GM19452 (cell line): Measurements from ENCODE around the gene ZBED5.
"Not testable (repeated sequence)": the region's sequence is repeated elsewhere in the genome, so short reads cannot be mapped to it uniquely, and the experiment has no call there.

Experiments used
- ATAC-seq: cut with Tn5 transposase; IDR thresholded peaks from one replicate; pipeline ENCODE4 v1.9.1; 2021; ENCODE audit not compliant: unreplicated experiment

The ZBED5 gene

GRCh38 chr11:10844356-10844755 is 13.5 kb downstream of the ZBED5 start:
- ATAC-seq: no peak

GRCh38 chr11:10838881-10839280 is 19.0 kb downstream of the ZBED5 start:
- no peak for ATAC-seq

DNA sequence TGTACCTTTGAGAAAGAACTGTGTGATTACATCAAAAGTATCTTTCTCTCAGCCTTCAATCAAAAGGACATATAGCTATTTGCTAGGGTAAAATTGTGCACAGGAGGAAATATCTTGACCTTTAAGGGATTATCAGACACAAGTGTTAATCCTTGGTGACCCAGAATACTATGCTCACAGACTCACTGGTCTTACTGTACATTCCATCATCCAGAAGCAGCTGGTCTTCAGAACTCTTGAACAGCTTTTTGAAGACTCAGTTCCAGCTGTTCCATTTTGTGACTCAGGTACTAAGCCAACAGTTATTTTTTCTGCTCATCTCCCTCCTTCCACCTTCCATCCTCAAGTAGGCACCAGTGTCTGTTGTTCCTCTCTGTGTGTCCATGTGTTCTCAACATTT is 19.8 kb downstream of the ZBED5 start:
- ATAC-seq: no peak

- ATAC-seq: not testable (repeated sequence)
These were observed 21.0 kb downstream of the ZBED5 start for GRCh38 chr11:10836884-10837283.

- no peak for ATAC-seq
These were observed 28.7 kb downstream of the ZBED5 start for GRCh38 chr11:10829139-10829538.

DNA sequence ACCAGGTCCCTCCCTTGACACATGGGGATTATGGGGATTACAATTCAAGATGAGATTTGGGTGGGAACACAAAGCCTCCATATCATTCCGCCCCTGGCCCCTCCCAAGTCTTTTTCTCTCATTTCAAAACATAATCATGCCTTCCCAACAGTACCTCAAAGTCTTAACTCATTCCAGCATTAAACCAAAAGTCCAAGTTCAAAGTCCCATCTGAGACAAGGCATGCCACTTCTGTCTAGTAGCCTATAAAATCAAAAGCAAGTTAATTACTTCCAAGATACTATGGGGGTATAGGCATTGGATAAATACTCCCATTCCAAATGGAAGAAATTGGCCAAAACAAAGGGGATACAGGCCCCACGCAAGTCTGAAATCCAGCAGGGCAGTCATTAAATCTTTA is 29.5 kb downstream of the ZBED5 start:
- ATAC-seq: no peak

DNA sequence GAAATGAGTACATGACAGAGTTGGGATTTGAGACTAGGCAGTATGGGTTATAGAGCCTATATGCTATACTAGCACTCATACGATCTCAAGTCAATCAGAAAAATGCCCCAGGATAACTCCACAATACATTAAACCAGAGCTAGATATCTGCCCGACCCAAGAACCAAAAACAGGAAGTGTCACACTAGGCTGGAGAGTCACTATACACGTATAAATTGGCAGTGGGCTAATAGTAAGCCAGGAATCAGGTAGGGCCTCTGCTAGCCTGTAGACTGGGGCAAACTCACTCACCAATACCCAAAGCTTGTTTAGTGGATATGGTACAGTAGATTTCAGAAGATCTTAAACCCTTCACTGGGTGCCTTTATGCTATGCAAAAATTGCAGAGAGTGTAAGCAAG is 33.0 kb downstream of the ZBED5 start:
- ATAC-seq: no peak

GRCh38 chr11:10823152-10823579 is 34.7 kb downstream of the ZBED5 start:
- no peak for ATAC-seq

DNA sequence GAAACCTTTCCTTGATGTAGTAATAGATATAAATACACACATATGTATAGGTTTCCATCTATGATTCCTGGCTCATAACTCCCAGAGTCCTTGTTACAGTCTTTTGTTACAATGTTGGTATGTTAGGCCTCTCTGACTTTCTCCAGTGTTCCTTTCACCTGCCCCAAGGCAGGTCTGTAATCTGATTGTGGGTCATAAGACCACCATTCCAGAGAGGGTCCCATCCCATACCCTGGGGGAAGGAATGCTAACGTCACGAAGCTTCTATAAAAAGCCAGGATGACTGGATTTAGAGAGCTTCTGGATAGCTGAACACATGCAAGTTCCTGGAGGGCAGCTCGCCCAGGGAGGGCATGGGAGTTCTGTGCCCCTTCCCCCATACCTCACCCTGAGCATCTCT is 35.4 kb downstream of the ZBED5 start:
- not testable (repeated sequence) for ATAC-seq

GRCh38 chr11:10818594-10818993 is 39.3 kb downstream of the ZBED5 start:
- no peak for ATAC-seq

DNA sequence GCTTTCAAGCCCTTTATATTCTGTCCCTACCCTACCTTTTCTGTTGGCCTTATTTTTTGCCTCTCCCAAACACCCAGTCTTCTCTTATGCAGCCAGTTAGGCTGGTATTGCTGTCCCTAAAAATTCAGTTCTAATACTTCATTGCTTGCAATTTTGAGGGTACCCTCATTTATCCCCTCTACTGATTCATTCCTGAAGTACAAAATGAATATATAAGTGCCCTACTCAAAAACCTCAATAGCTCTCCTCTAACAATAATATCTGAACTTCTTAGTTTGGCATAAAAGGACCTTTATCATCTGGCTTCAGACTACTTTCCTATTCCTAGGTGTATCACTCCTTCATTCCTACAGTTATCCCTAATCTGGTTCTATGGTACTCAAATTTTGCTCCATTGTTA is 43.9 kb downstream of the ZBED5 start:
- ATAC-seq: no peak

DNA sequence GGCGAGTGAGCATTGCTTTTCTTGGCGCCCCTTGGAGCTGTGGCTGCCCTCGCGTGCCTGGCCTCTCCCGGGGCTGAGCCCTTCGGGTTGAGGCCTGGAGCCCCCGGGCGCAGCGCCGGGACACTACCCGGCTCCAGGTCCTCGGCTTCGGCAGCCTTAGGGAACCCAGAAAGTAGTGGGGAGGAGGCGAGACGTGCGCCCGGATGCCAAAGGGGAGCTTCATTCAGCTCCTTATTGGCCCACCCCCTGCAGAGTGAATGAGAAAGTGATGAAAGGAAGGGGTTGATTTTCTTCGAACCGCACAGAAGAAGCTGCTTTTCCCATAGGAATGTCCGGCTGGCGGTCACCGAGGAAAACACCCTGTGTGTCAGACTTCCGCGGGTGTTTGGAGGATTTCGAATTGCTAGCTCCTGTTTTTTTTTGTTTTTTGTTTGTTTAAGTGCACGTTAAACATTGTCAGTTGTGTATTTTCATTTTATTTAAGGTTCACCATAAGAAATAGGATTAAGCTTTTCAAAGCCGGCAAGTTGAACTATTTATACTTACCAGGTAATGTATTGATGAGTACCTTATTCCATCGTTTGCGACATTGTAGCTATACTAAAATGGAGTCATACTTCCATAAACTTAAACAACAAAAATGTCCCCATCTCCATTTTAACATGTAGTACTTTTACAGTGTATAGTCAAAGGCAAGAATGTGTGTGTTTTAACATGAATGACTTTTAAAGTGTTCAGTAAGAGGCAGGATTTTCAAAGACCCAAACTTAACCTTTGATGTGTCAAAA is 48.3 kb downstream of the ZBED5 start:
- peak; percentile 22 for ATAC-seq

DNA sequence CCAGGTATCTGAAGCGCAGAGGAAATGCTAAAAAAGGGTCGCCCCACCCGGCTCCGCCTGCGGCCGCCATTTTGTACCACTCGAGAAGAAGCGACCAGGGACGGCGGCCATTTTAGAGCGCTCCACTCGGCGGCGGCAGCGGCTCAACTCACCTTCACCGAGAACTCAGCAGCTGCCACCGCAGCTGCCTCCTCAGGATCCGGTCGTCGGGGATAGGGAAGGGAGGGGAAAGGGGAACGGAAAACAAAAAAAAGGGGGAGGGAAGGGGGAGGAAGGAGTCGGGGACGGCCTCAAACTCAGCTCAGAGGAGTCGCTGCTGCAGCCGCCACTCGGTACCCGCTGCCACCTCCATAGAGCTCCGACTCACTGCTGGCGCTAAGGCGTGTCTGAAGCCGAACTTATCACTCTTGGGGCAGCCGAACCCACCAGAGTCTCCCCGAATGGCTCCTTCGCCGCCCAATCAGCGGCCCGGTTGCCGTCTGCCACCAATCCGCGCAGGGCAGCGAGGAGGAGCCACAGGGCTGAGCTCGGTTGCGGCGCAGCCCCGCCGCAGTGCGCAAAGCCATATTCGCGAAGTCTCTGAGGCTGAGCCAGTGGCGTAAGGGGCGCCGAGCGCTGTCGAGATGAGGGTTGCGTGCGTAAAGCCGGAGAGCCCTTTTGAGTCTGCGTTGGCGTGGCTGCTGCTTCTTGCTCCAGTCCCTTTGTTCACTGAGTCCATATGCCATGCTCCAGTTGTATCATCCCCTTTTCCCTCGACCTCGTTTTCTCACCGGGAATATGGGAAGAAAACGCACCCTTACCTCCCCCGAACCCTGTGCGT is 49.1 kb downstream of the ZBED5 start, which contains the start of gene EIF4G2:
EIF4G2 (minus strand) TSS at position 374 of the 820 bp plus-strand sequence.
- peak; percentile 93 for ATAC-seq

DNA sequence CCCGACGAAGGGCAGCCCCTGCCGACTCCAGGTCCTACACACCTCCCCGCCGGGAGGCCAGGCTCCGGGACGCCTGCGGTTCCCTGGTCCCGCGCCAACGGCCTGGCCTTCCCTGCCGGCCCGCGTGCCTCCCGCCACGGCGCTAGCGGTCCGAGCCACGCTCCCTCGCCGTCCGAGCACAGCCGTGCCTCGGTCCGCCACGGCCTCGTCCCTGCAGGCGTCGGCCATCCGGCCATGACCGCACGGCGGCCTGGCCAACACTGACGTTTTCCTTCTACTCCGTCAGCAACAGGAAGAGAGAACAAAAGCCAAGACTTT is 49.7 kb downstream of the ZBED5 start:
- peak; percentile 15 for ATAC-seq

DNA sequence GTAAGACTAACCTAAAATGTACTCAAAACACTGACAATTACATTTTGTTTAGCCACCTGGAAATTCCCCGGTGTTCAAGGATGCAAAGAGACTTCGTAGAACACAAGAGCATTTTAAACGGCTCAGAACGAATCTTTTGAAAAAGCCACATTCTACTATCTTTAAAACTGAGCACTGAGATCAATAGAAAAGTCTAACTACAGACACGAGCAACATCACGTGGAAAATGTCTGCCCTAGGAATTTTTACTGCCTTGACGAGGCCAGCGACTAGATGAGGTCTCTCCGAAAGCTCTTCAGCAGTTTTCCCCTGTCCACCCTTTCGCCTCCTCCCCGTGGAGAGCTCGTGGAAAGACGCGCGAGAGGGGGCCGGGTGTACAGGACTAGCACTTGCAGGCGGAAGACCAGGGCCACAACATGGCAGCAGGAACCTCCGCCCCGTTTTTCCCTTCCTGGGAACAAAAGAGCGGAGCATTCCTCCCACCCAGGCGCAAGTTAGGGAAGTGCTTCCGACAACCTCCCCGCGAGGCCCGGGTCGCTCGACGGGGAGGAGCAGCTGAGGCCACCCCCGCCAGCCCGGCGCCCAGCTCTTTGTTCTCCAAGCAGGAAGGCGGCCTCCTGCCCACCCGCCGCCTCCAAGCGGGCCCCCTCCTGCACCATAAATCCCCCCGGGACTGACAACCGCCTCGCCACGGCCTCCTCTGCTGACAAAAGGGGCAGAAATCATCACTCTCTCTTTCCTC is 50.2 kb downstream of the ZBED5 start:
- peak; percentile 3 for ATAC-seq

DNA sequence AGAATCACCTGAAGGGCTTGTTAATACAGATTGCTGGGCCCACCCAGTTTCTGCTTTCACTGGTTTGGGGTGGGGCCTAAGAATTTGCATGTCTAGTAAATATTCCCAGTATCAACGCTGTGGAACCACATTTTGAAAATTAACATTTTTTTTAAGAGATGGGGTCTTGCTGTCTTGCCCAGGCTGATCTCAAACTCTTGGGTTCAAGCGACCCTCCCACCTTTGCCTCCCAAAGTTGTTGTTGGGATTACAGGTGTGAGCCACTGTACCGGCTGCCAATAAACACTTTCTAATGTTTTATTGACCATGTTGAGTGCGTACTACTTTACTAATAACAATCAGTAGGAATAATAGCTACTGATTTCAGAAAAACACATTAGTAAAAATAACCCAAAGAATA is 51.6 kb downstream of the ZBED5 start:
- ATAC-seq: no peak

- no peak for ATAC-seq
These were observed 52.1 kb downstream of the ZBED5 start for GRCh38 chr11:10805741-10806140.

GRCh38 chr11:10803676-10804075 is 54.2 kb downstream of the ZBED5 start:
- ATAC-seq: no peak
